Measurements from ENCODE around the gene ABCD4.
"Not testable (repeated sequence)": the region's sequence is repeated elsewhere in the genome, so short reads cannot be mapped to it uniquely, and the experiment has no call there.

ABCD4 gene

GRCh38 chr14:74281069-74281468, 21.7 kb downstream of the ABCD4 start:
- no peak overlapping the region for H3K27ac ChIP-seq (ENCODE audit: insufficient read depth, low read depth, low read length, poor library complexity, severe bottlenecking)
- no peaks in the 10 kb centered on the region for H3K4me1 ChIP-seq (ENCODE audit: control insufficient read depth, insufficient read depth, low read length)
- no peaks in the 10 kb centered on the region for H3K27me3 ChIP-seq (ENCODE audit: control insufficient read depth, insufficient read depth, low read length, poor library complexity, severe bottlenecking)
- 91 to 97% methylated on average over 2 of the region's 2 CpGs for WGBS, 2 experiments
- H3K36me3 ChIP-seq (ENCODE audit: control insufficient read depth, insufficient read depth, low read length): peaks cover 15% of the 10 kb centered on the region
- H3K9me3 ChIP-seq (ENCODE audit: control insufficient read depth, low read length): peaks cover 2% of the 10 kb centered on the region
- no peak overlapping the region for H3K4me3 ChIP-seq (ENCODE audit: insufficient read depth, low read depth, low read length)

GRCh38 chr14:74278080-74278479, 24.7 kb downstream of the ABCD4 start:
- WGBS, 2 experiments: 86 to 94% methylated on average over 2 of the region's 2 CpGs
- H3K36me3 ChIP-seq (ENCODE audit: control insufficient read depth, insufficient read depth, low read length): peaks cover 2% of the 10 kb centered on the region
- no peak overlapping the region for H3K27ac ChIP-seq (ENCODE audit: insufficient read depth, low read depth, low read length, poor library complexity, severe bottlenecking)
- H3K4me3 ChIP-seq (ENCODE audit: insufficient read depth, low read depth, low read length): no peak overlapping the region
- no peaks in the 10 kb centered on the region for H3K4me1 ChIP-seq (ENCODE audit: control insufficient read depth, insufficient read depth, low read length)
- peaks cover 2% of the 10 kb centered on the region for H3K9me3 ChIP-seq (ENCODE audit: control insufficient read depth, low read length)
- no peaks in the 10 kb centered on the region for H3K27me3 ChIP-seq (ENCODE audit: control insufficient read depth, insufficient read depth, low read length, poor library complexity, severe bottlenecking)

- H3K4me3 ChIP-seq (ENCODE audit: insufficient read depth, low read depth, low read length): no peak overlapping the region
These were observed 27.4 kb downstream of the ABCD4 start for GRCh38 chr14:74275241-74275841.

GRCh38 chr14:74271365-74271764, 31.4 kb downstream of the ABCD4 start:
- Histone ChIP-seq H3K4me3 (ENCODE audit: insufficient read depth, low read depth, low read length) (no peak overlapping the region), H3K9me3 (ENCODE audit: control insufficient read depth, low read length) (no peaks in the 10 kb centered on the region), H3K36me3 (ENCODE audit: control insufficient read depth, insufficient read depth, low read length) (no peaks in the 10 kb centered on the region), H3K27ac (ENCODE audit: insufficient read depth, low read depth, low read length, poor library complexity, severe bottlenecking) (no peak overlapping the region), H3K27me3 (ENCODE audit: control insufficient read depth, insufficient read depth, low read length, poor library complexity, severe bottlenecking) (no peaks in the 10 kb centered on the region), H3K4me1 (ENCODE audit: control insufficient read depth, insufficient read depth, low read length) (peaks cover 6% of the 10 kb centered on the region)
- WGBS, 2 experiments: 88 to 100% methylated on average over 1 of the region's 1 CpG

More at GRCh38 chr14:74275241-74275841, 27.4 kb downstream of the ABCD4 start:
- Histone ChIP-seq H3K36me3 (ENCODE audit: control insufficient read depth, insufficient read depth, low read length) (no peaks in the 10 kb centered on the region), H3K9me3 (ENCODE audit: control insufficient read depth, low read length) (peaks cover 2% of the 10 kb centered on the region), H3K4me1 (ENCODE audit: control insufficient read depth, insufficient read depth, low read length) (no peaks in the 10 kb centered on the region), H3K27ac (ENCODE audit: insufficient read depth, low read depth, low read length, poor library complexity, severe bottlenecking) (no peak overlapping the region), H3K27me3 (ENCODE audit: control insufficient read depth, insufficient read depth, low read length, poor library complexity, severe bottlenecking) (no peaks in the 10 kb centered on the region)
- WGBS, 2 experiments: 92 to 93% methylated on average over 6 of the region's 6 CpGs

GRCh38 chr14:74270382-74271177, 32.2 kb downstream of the ABCD4 start:
- not testable (repeated sequence) for H3K36me3 ChIP-seq (ENCODE audit: control insufficient read depth, insufficient read depth, low read length); H3K4me1 ChIP-seq (ENCODE audit: control insufficient read depth, insufficient read depth, low read length); H3K4me3 ChIP-seq (ENCODE audit: insufficient read depth, low read depth, low read length); H3K9me3 ChIP-seq (ENCODE audit: control insufficient read depth, low read length); H3K27ac ChIP-seq (ENCODE audit: insufficient read depth, low read depth, low read length, poor library complexity, severe bottlenecking); H3K27me3 ChIP-seq (ENCODE audit: control insufficient read depth, insufficient read depth, low read length, poor library complexity, severe bottlenecking)
- 80 to 81% methylated on average over 14 of the region's 14 CpGs for WGBS, 2 experiments

GRCh38 chr14:74267588-74267987, 35.1 kb downstream of the ABCD4 start:
- H3K27ac ChIP-seq (ENCODE audit: insufficient read depth, low read depth, low read length, poor library complexity, severe bottlenecking): no peak overlapping the region
- H3K4me1 ChIP-seq (ENCODE audit: control insufficient read depth, insufficient read depth, low read length): peaks cover 6% of the 10 kb centered on the region
- WGBS, 2 experiments: 49 to 50% methylated on average over 3 of the region's 3 CpGs
- no peaks in the 10 kb centered on the region for H3K27me3 ChIP-seq (ENCODE audit: control insufficient read depth, insufficient read depth, low read length, poor library complexity, severe bottlenecking)
- no peak overlapping the region for H3K4me3 ChIP-seq (ENCODE audit: insufficient read depth, low read depth, low read length)
- H3K36me3 ChIP-seq (ENCODE audit: control insufficient read depth, insufficient read depth, low read length): no peaks in the 10 kb centered on the region
- no peaks in the 10 kb centered on the region for H3K9me3 ChIP-seq (ENCODE audit: control insufficient read depth, low read length)

GRCh38 chr14:74265301-74265965, 37.3 kb downstream of the ABCD4 start:
- no peaks in the 10 kb centered on the region for H3K9me3 ChIP-seq (ENCODE audit: control insufficient read depth, low read length)
- no peaks in the 10 kb centered on the region for H3K36me3 ChIP-seq (ENCODE audit: control insufficient read depth, insufficient read depth, low read length)
- WGBS, 2 experiments: 81 to 83% methylated on average over 13 of the region's 13 CpGs
- no peak overlapping the region for H3K27ac ChIP-seq (ENCODE audit: insufficient read depth, low read depth, low read length, poor library complexity, severe bottlenecking)
- H3K4me1 ChIP-seq (ENCODE audit: control insufficient read depth, insufficient read depth, low read length): peaks cover 6% of the 10 kb centered on the region
- no peak overlapping the region for H3K4me3 ChIP-seq (ENCODE audit: insufficient read depth, low read depth, low read length)
- peaks cover under 1% of the 10 kb centered on the region for H3K27me3 ChIP-seq (ENCODE audit: control insufficient read depth, insufficient read depth, low read length, poor library complexity, severe bottlenecking)

GRCh38 chr14:74263921-74264320, 38.8 kb downstream of the ABCD4 start:
- Histone ChIP-seq H3K36me3 (ENCODE audit: control insufficient read depth, insufficient read depth, low read length) (no peaks in the 10 kb centered on the region), H3K27me3 (ENCODE audit: control insufficient read depth, insufficient read depth, low read length, poor library complexity, severe bottlenecking) (peaks cover 16% of the 10 kb centered on the region), H3K9me3 (ENCODE audit: control insufficient read depth, low read length) (no peaks in the 10 kb centered on the region), H3K4me1 (ENCODE audit: control insufficient read depth, insufficient read depth, low read length) (peaks cover 6% of the 10 kb centered on the region), H3K27ac (ENCODE audit: insufficient read depth, low read depth, low read length, poor library complexity, severe bottlenecking) (no peak overlapping the region), H3K4me3 (ENCODE audit: insufficient read depth, low read depth, low read length) (no peak overlapping the region)
- 89% methylated on average over 5 of the region's 5 CpGs for WGBS, 2 experiments

- Histone ChIP-seq H3K27me3 (ENCODE audit: control insufficient read depth, insufficient read depth, low read length, poor library complexity, severe bottlenecking) (peaks cover 23% of the 10 kb centered on the region), H3K4me3 (ENCODE audit: insufficient read depth, low read depth, low read length) (no peak overlapping the region), H3K9me3 (ENCODE audit: control insufficient read depth, low read length) (no peaks in the 10 kb centered on the region), H3K4me1 (ENCODE audit: control insufficient read depth, insufficient read depth, low read length) (peaks cover 10% of the 10 kb centered on the region), H3K27ac (ENCODE audit: insufficient read depth, low read depth, low read length, poor library complexity, severe bottlenecking) (no peak overlapping the region), H3K36me3 (ENCODE audit: control insufficient read depth, insufficient read depth, low read length) (no peaks in the 10 kb centered on the region)
- WGBS, 2 experiments: 84 to 86% methylated on average over 9 of the region's 9 CpGs
These were observed 39.6 kb downstream of the ABCD4 start for GRCh38 chr14:74263181-74263580.

GRCh38 chr14:74262076-74262475, 40.7 kb downstream of the ABCD4 start:
- no peak overlapping the region for H3K27ac ChIP-seq (ENCODE audit: insufficient read depth, low read depth, low read length, poor library complexity, severe bottlenecking)
- no peak overlapping the region for H3K4me3 ChIP-seq (ENCODE audit: insufficient read depth, low read depth, low read length)
- WGBS, 2 experiments: 93 to 96% methylated on average over 9 of the region's 9 CpGs
- peaks cover 6% of the 10 kb centered on the region for H3K4me1 ChIP-seq (ENCODE audit: control insufficient read depth, insufficient read depth, low read length)
- H3K27me3 ChIP-seq (ENCODE audit: control insufficient read depth, insufficient read depth, low read length, poor library complexity, severe bottlenecking): peaks cover 32% of the 10 kb centered on the region
- H3K36me3 ChIP-seq (ENCODE audit: control insufficient read depth, insufficient read depth, low read length): no peaks in the 10 kb centered on the region
- no peaks in the 10 kb centered on the region for H3K9me3 ChIP-seq (ENCODE audit: control insufficient read depth, low read length)

All from ectodermal cell (in vitro differentiated cells).